Right renal pelvis (tissue), 4 donors: Measurements from ENCODE around the gene RFK. TPM values are rescaled to one million over a fixed set of nuclear protein-coding genes. Genes with fewer than 3 reads are reported as not detected.
"Not testable (repeated sequence)": the region's sequence is repeated elsewhere in the genome, so short reads cannot be mapped to it uniquely, and the experiment has no call there.

Experiments used
- DNase-seq, 4 donors: peaks; one replicate each; pipeline ENCODE4 v3.0.0-alpha.2; 2013; ENCODE audit warnings: low read depth in 4 of 4, low spot score in 3 of 4, missing footprints in 1 of 4
- polyA plus RNA-seq, 4 donors: library from polyadenylated mRNA; unstranded; fragments of 120-200 nt; gene quantifications; one replicate each; pipeline ENCODE4 v1.2.1, GENCODE V29; 2013; ENCODE audit not compliant: insufficient read length in 4 of 4

Gene RFK
- polyA plus RNA-seq = 10 to 100 TPM; 26.5 to 39.6 (median 38.1) TPM

GRCh38 chr9:76394195-76394959, at the start of gene RFK:
TSS of gene RFK (minus strand) at chr9:76394426. CDS start at chr9:76394171, 255 bp downstream.
- DNase-seq = peak; percentile 77 to 85 (median 83)

- no peak for DNase-seq
Measured at GRCh38 chr9:76443887-76444286, 49.7 kb upstream of the RFK start.

GRCh38 chr9:76441551-76442322, 47.5 kb upstream of the RFK start:
- no peak for DNase-seq

- DNase-seq = no peak
Measured at GRCh38 chr9:76438841-76439588, 44.8 kb upstream of the RFK start.

GRCh38 chr9:76437017-76437699, 42.9 kb upstream of the RFK start:
- DNase-seq = not testable (repeated sequence)

GRCh38 chr9:76434897-76435296, 40.7 kb upstream of the RFK start:
- DNase-seq = not testable (repeated sequence)

GRCh38 chr9:76433836-76434235, 39.6 kb upstream of the RFK start:
- DNase-seq = no peak

GRCh38 chr9:76433406-76433805, 39.2 kb upstream of the RFK start:
- DNase-seq = no peak

- no peak for DNase-seq
Measured at GRCh38 chr9:76431601-76432000, 37.4 kb upstream of the RFK start.

GRCh38 chr9:76426807-76427419, 32.7 kb upstream of the RFK start:
- no peak for DNase-seq

- DNase-seq = no peak
Measured at GRCh38 chr9:76425677-76426453, 31.6 kb upstream of the RFK start.

GRCh38 chr9:76424491-76424890, 30.3 kb upstream of the RFK start:
- DNase-seq = no peak

GRCh38 chr9:76423216-76424177, 29.3 kb upstream of the RFK start:
- DNase-seq = no peak

- no peak for DNase-seq
Measured at GRCh38 chr9:76419782-76420380, 25.7 kb upstream of the RFK start.

- DNase-seq = no peak
Measured at GRCh38 chr9:76417394-76417793, 23.2 kb upstream of the RFK start.

- no peak for DNase-seq
Measured at GRCh38 chr9:76415731-76416130, 21.5 kb upstream of the RFK start.

GRCh38 chr9:76415154-76415553, 20.9 kb upstream of the RFK start:
- no peak for DNase-seq

- DNase-seq = no peak
Measured at GRCh38 chr9:76414661-76415060, 20.4 kb upstream of the RFK start.
